Adrenal gland (tissue), 5 donors: Measurements from ENCODE around the gene MCMBP.

Experiments used
- POLR2A ChIP-seq, 2 donors: fragments of 450-650 bp; IDR thresholded peaks; one replicate each; pipeline ENCODE4 v1.6.1; 2017; ENCODE audit warnings: antibody characterized with exemption in 2 of 2, mild to moderate bottlenecking in 2 of 2, moderate library complexity in 1 of 2
- TF ChIP-seq, protein P1 (sequence below), 6 experiments: fragments of 450-650 bp in 4 of 6; fragments of 200-600 bp in 2 of 6; sonication (generic) in 1 of 6; IDR thresholded peaks; 1 replicate in 5 of 6; 2 replicates in 1 of 6; pipeline versions ENCODE4 v1.5.1 to v1.8.0; 2016 to 2021; ENCODE audit warnings: antibody characterized with exemption in 6 of 6, mild to moderate bottlenecking in 2 of 6, moderate library complexity in 1 of 6
- donor health status: DM: no; HTN: no; CAD: no.

DNA sequence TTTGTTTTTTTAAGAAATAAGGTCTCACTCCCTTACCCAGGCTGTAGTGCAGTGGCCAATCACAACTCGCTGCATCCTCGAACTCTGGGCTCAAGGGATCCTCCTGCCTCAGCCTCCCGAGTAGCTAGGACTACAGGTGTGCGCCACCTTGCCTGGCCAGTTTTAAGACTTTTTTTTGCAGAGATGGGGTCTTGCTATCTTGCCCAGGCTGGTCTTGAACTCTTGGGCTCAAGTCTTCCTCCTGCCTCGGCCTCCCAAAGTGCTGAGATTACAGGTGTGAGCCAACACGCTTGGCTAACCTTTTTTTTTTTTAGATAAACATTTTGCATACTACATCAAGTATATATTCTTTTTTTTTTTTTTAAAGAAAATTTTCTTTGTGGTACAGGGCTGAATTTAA lies 38.0 kb upstream of the MCMBP start:
- TF ChIP-seq, protein P1, sequence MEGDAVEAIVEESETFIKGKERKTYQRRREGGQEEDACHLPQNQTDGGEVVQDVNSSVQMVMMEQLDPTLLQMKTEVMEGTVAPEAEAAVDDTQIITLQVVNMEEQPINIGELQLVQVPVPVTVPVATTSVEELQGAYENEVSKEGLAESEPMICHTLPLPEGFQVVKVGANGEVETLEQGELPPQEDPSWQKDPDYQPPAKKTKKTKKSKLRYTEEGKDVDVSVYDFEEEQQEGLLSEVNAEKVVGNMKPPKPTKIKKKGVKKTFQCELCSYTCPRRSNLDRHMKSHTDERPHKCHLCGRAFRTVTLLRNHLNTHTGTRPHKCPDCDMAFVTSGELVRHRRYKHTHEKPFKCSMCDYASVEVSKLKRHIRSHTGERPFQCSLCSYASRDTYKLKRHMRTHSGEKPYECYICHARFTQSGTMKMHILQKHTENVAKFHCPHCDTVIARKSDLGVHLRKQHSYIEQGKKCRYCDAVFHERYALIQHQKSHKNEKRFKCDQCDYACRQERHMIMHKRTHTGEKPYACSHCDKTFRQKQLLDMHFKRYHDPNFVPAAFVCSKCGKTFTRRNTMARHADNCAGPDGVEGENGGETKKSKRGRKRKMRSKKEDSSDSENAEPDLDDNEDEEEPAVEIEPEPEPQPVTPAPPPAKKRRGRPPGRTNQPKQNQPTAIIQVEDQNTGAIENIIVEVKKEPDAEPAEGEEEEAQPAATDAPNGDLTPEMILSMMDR (IDR thresholded peaks at IDR 0.05), result no peak
- TF ChIP-seq POLR2A (IDR thresholded peaks at IDR 0.05), result no peak
